Brain microvascular endothelial cell (primary cell): ENCODE results near the gene GLI1.
A peak's percentile ranks its signal among the peaks of the same experiment; 100 is the strongest.

Source experiments
- DNase-seq: peaks from one replicate; pipeline ENCODE4 v3.0.0-alpha.2; 2020
- H3K27ac ChIP-seq: fragments of 250-450 bp; sonication (Bioruptor Pico); 2 replicates; pipeline ENCODE4 v1.5.1; 2020; ENCODE audit warnings: mild to moderate bottlenecking, moderate library complexity
- H3K27me3 ChIP-seq: fragments of 250-450 bp; sonication (Bioruptor Pico); replicated peaks from 2 replicates; pipeline ENCODE4 v1.5.1; 2020; ENCODE audit warnings: mild to moderate bottlenecking
- H3K36me3 ChIP-seq: fragments of 250-450 bp; sonication (Bioruptor Pico); replicated peaks from 2 replicates; pipeline ENCODE4 v1.5.1; 2020; ENCODE audit warnings: mild to moderate bottlenecking
- H3K4me3 ChIP-seq: 2 replicates; pipeline ENCODE4 v1.5.1; 2011; ENCODE audit warnings: low read depth, mild to moderate bottlenecking, control low read depth, low read length, moderate library complexity
- in situ Hi-C: cut with HindIII; loops from 2 replicates; pipeline ENCODE4 v1.10.0; 2017; ENCODE audit warnings: low sequenced_read_pairs, low pct_ligation_motif_present
- TF ChIP-seq, protein P1 (sequence below): IDR thresholded peaks from 2 replicates; pipeline ENCODE4 v1.5.1; 2011; ENCODE audit warnings: low read depth, mild to moderate bottlenecking, moderate library complexity, low read length, control low read depth, inconsistent platforms; ENCODE audit errors: missing control alignments

Gene GLI1

DNA sequence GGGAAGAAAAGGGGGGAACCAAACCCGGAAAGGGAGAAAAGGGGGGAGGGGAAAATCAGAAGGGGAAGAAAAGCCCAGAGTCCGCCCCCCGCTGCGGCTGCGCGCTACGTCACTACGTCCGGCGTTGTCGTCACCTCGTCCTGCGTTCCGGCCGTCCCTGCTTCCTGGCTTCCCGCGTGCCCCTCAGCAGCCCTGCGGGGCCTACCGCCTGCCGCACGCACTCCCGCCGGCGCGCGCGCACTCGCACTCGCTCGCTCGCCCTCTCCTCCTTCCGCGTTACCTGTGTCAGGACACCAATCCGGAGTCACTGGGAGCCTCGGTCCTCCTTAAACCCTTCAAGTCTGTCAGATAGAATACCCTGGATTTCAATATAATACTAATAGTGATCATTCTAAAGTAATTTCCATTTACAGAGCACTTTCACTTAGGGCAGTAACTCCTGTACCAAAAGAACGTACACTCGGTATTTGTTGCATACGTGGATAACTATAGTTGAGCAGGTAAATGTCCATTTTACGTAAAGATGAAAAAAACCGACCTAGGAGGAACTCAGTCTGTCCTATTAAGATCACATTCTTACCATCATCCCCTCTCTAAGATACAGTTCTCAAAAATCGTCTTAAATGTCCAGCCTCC is 28.5 kb upstream of the GLI1 start, which contains the start of gene R3HDM2:
TSS of gene R3HDM2 (minus strand) at position 113 of the 636 bp plus-strand sequence. CDS start 120,615 bp downstream, outside the sequence.
- peak within 1 kb of the TSS; percentile 69 for H3K27ac ChIP-seq
- TF ChIP-seq, protein P1, sequence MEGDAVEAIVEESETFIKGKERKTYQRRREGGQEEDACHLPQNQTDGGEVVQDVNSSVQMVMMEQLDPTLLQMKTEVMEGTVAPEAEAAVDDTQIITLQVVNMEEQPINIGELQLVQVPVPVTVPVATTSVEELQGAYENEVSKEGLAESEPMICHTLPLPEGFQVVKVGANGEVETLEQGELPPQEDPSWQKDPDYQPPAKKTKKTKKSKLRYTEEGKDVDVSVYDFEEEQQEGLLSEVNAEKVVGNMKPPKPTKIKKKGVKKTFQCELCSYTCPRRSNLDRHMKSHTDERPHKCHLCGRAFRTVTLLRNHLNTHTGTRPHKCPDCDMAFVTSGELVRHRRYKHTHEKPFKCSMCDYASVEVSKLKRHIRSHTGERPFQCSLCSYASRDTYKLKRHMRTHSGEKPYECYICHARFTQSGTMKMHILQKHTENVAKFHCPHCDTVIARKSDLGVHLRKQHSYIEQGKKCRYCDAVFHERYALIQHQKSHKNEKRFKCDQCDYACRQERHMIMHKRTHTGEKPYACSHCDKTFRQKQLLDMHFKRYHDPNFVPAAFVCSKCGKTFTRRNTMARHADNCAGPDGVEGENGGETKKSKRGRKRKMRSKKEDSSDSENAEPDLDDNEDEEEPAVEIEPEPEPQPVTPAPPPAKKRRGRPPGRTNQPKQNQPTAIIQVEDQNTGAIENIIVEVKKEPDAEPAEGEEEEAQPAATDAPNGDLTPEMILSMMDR: no peak
- H3K4me3 ChIP-seq: peak within 1 kb of the TSS; percentile 57
- no peaks in the 10 kb centered on the region for H3K27me3 ChIP-seq
- H3K36me3 ChIP-seq: no peaks in the 10 kb centered on the region
- in situ Hi-C loops: no loop called here
- DNase-seq: peak; percentile 91

DNA sequence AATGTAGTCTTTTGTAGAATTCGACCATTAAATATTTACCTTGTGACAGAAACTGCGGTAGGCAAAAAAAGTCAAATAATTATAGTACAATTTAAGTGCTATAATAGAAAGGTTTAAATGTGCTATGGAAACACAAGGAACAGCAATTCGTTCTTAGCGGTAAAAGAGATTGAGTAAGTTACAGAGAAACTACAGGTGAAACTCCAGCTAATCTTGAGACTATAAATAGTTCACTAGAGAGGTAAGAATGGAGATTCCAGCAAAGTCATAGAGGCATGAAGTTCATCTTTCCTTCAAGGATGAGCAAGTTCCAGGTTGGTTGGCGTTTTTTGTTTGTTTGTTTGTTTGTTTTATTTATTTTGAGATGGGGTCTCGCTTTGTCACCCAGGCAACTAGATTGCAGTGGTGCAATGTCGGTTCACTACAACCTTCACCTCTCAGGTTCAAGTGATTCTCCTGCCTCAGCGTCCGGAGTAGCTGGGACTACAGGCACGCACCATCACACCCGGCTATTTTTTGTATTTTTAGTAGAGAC is 27.9 kb upstream of the GLI1 start:
- in situ Hi-C loops: no loop called here
- no peak overlapping the region for H3K27ac ChIP-seq
- DNase-seq: no peak
- TF ChIP-seq, protein P1: no peak
- no peak overlapping the region for H3K4me3 ChIP-seq
- no peaks in the 10 kb centered on the region for H3K36me3 ChIP-seq
- H3K27me3 ChIP-seq: no peaks in the 10 kb centered on the region

- TF ChIP-seq, protein P1: no peak
- in situ Hi-C loops: no loop called here
- Histone ChIP-seq H3K27me3 (no peaks in the 10 kb centered on the region), H3K4me3 (no peak overlapping the region), H3K27ac (no peak overlapping the region), H3K36me3 (no peaks in the 10 kb centered on the region)
- no peak for DNase-seq
These were observed 26.2 kb upstream of the GLI1 start for GRCh38 chr12:57433370-57433769.

DNA sequence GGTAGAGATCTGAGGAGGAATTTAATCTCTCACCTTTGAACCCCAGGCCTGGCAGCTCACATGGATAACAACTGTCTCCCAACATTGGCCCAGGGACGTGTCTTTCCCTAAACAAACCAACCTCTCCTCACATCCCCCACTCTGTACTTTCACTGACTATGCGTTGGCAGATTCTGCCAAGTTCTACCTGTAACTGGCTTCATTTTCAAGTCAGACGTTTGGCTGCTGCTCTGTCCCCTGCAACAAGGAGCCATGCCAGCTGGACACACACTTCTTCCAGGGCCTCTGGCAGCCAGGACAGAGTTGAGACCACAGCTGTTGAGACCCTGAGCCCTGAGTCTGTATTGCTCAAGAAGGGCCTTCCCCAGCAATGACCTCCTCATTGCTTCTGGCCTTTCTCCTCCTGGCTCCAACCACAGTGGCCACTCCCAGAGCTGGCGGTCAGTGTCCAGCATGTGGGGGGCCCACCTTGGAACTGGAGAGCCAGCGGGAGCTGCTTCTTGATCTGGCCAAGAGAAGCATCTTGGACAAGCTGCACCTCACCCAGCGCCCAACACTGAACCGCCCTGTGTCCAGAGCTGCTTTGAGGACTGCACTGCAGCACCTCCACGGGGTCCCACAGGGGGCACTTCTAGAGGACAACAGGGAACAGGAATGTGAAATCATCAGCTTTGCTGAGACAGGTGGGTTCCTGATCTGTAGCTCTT is 24.9 kb upstream of the GLI1 start, which contains the start of gene INHBC:
TSS of gene INHBC (plus strand) at position 268 of the 707 bp plus-strand sequence. CDS start at position 371, 103 bp downstream.
- Histone ChIP-seq H3K27ac (no peak within 1 kb of the TSS), H3K27me3 (no peaks in the 10 kb centered on the region), H3K36me3 (no peaks in the 10 kb centered on the region), H3K4me3 (no peak within 1 kb of the TSS)
- TF ChIP-seq, protein P1: no peak
- DNase-seq: no peak
- in situ Hi-C loops: no loop called here

DNA sequence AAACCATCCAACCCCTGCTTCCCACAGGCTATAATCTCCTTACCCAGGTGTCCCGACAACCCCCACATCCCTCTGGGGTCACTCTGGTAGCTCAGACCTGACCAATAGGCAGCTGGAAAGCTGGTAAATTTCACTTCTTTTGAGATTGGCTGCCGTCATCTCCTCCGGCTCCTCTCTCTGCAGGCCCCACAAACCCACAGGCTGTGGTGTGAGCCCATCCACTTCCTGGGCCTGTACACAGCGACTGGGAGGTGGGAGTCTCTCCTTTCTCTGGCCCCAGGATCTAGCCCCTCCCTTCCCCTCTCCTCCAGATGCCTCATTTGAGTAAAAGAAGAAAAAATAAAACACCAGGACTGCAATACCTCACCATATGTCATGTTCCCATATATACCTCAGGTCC is 24.3 kb upstream of the GLI1 start:
- H3K4me3 ChIP-seq: no peak overlapping the region
- no peaks in the 10 kb centered on the region for H3K27me3 ChIP-seq
- no peaks in the 10 kb centered on the region for H3K36me3 ChIP-seq
- TF ChIP-seq, protein P1: no peak
- H3K27ac ChIP-seq: no peak overlapping the region
- DNase-seq: no peak
- in situ Hi-C loops: no loop called here
